Activated T-helper 2 cell treated with anti-CD3 and anti-CD28 coated beads, Interferon-gamma antibody, Interleukin-2, Interleukin-4, amounts not matched to agents 10 μg/mL and 5 μg/mL and 100 μg/mL, durations not matched to agents 14 hours and 24 hours and 36 hours (primary cell): Measurements from ENCODE around the gene HLCS. TPM values are rescaled to one million over a fixed set of nuclear protein-coding genes. Genes with fewer than 3 reads are reported as not detected.
"Not testable (repeated sequence)": the region's sequence is repeated elsewhere in the genome, so short reads cannot be mapped to it uniquely, and the experiment has no call there.

Experiments used
- DNase-seq: peaks from one replicate; pipeline ENCODE4 v3.0.0; 2021; ENCODE audit warnings: low spot score
- H3K27ac Mint-ChIP-seq: one replicate; pipeline ENCODE4 v1.8.0; 2021; ENCODE audit warnings: mixed read lengths
- H3K27me3 Mint-ChIP-seq: one replicate; pipeline ENCODE4 v1.8.0; 2021; ENCODE audit warnings: low read depth, mixed read lengths
- H3K36me3 Mint-ChIP-seq: one replicate; pipeline ENCODE4 v1.8.0; 2021; ENCODE audit warnings: low read depth, mixed read lengths
- H3K4me1 Mint-ChIP-seq: one replicate; pipeline ENCODE4 v1.8.0; 2021; ENCODE audit warnings: low read depth, mixed read lengths
- H3K4me3 Mint-ChIP-seq: one replicate; pipeline ENCODE4 v1.8.0; 2021; ENCODE audit warnings: low read depth, mild to moderate bottlenecking, moderate library complexity, mixed read lengths
- H3K9me3 Mint-ChIP-seq: one replicate; pipeline ENCODE4 v1.8.0; 2021; ENCODE audit warnings: mixed read lengths
- intact Hi-C: fragments of 100-400 bp; cut with micrococcal nuclease; formaldehyde crosslinking; loops from one replicate; pipeline ENCODE4 v1.15.1; 2023
- total RNA-seq: library from RNA; stranded (reverse); gene quantifications from 2 replicates; pipeline ENCODE4 v1.2.3, GENCODE V29; 2022

Gene HLCS
- total RNA-seq, 1 donor from 2014 or later: 17.2 TPM

- DNase-seq: no peak
- intact Hi-C loops: no loop called here
- Mint-ChIP-seq H3K9me3 (no peaks in the 10 kb centered on the region), H3K27me3 (no peaks in the 10 kb centered on the region), H3K36me3 (no peaks in the 10 kb centered on the region), H3K27ac (no peak overlapping the region), H3K4me3 (no peak overlapping the region), H3K4me1 (peaks cover 4% of the 10 kb centered on the region)
Observed at GRCh38 chr21:36828891-36829515, 137.5 kb downstream of the HLCS start.

- no peak for DNase-seq
- Mint-ChIP-seq H3K27me3 (no peaks in the 10 kb centered on the region), H3K27ac (no peak overlapping the region), H3K4me3 (no peak overlapping the region), H3K9me3 (no peaks in the 10 kb centered on the region), H3K4me1 (peaks cover 4% of the 10 kb centered on the region), H3K36me3 (no peaks in the 10 kb centered on the region)
- intact Hi-C loops: no loop called here
Observed at GRCh38 chr21:36828208-36828607, 138.3 kb downstream of the HLCS start.

- no peaks in the 10 kb centered on the region for H3K9me3 Mint-ChIP-seq
- no peak overlapping the region for H3K4me3 Mint-ChIP-seq
- no peak for DNase-seq
- intact Hi-C loops: no loop called here
- no peaks in the 10 kb centered on the region for H3K27me3 Mint-ChIP-seq
- no peaks in the 10 kb centered on the region for H3K4me1 Mint-ChIP-seq
- no peaks in the 10 kb centered on the region for H3K36me3 Mint-ChIP-seq
- no peak overlapping the region for H3K27ac Mint-ChIP-seq
Observed at GRCh38 chr21:36825658-36826057, 140.8 kb downstream of the HLCS start.

GRCh38 chr21:36821032-36821299, 145.5 kb downstream of the HLCS start:
- Mint-ChIP-seq H3K4me1 (peaks cover 2% of the 10 kb centered on the region), H3K27ac (no peak overlapping the region), H3K27me3 (no peaks in the 10 kb centered on the region), H3K9me3 (no peaks in the 10 kb centered on the region), H3K4me3 (no peak overlapping the region), H3K36me3 (no peaks in the 10 kb centered on the region)
- intact Hi-C loops: no loop called here
- no peak for DNase-seq

GRCh38 chr21:36820176-36821031, 146.1 kb downstream of the HLCS start:
- Mint-ChIP-seq H3K27me3 (no peaks in the 10 kb centered on the region), H3K36me3 (no peaks in the 10 kb centered on the region), H3K4me3 (no peak overlapping the region), H3K9me3 (no peaks in the 10 kb centered on the region), H3K4me1 (peaks cover 2% of the 10 kb centered on the region), H3K27ac (no peak overlapping the region)
- DNase-seq: no peak
- intact Hi-C loops: no loop called here

- no peak overlapping the region for H3K4me3 Mint-ChIP-seq
- no peak overlapping the region for H3K27ac Mint-ChIP-seq
- peaks cover 2% of the 10 kb centered on the region for H3K4me1 Mint-ChIP-seq
- H3K9me3 Mint-ChIP-seq: no peaks in the 10 kb centered on the region
- H3K36me3 Mint-ChIP-seq: no peaks in the 10 kb centered on the region
- intact Hi-C loops: no loop called here
- H3K27me3 Mint-ChIP-seq: no peaks in the 10 kb centered on the region
- DNase-seq: no peak
Observed at GRCh38 chr21:36817732-36818450, 148.6 kb downstream of the HLCS start.

GRCh38 chr21:36816561-36817130, 149.8 kb downstream of the HLCS start:
- H3K27ac Mint-ChIP-seq: no peak overlapping the region
- H3K4me1 Mint-ChIP-seq: peaks cover 2% of the 10 kb centered on the region
- no peaks in the 10 kb centered on the region for H3K36me3 Mint-ChIP-seq
- no peak overlapping the region for H3K4me3 Mint-ChIP-seq
- H3K9me3 Mint-ChIP-seq: no peaks in the 10 kb centered on the region
- H3K27me3 Mint-ChIP-seq: no peaks in the 10 kb centered on the region
- intact Hi-C loops: no loop called here
- no peak for DNase-seq

- H3K27ac Mint-ChIP-seq, H3K9me3 Mint-ChIP-seq, H3K4me3 Mint-ChIP-seq, H3K36me3 Mint-ChIP-seq, H3K4me1 Mint-ChIP-seq, intact Hi-C loops, DNase-seq, H3K27me3 Mint-ChIP-seq: not testable (repeated sequence)
Observed at GRCh38 chr21:36816026-36816425, 150.4 kb downstream of the HLCS start.

- peaks cover 2% of the 10 kb centered on the region for H3K4me1 Mint-ChIP-seq
- no peak overlapping the region for H3K27ac Mint-ChIP-seq
- H3K36me3 Mint-ChIP-seq: no peaks in the 10 kb centered on the region
- no peaks in the 10 kb centered on the region for H3K27me3 Mint-ChIP-seq
- intact Hi-C loops: no loop called here
- no peak for DNase-seq
- no peaks in the 10 kb centered on the region for H3K9me3 Mint-ChIP-seq
- H3K4me3 Mint-ChIP-seq: no peak overlapping the region
Observed at GRCh38 chr21:36815284-36815683, 151.2 kb downstream of the HLCS start.

- Mint-ChIP-seq H3K4me1 (peaks cover 2% of the 10 kb centered on the region), H3K27me3 (no peaks in the 10 kb centered on the region), H3K36me3 (no peaks in the 10 kb centered on the region), H3K4me3 (no peak overlapping the region), H3K9me3 (no peaks in the 10 kb centered on the region), H3K27ac (no peak overlapping the region)
- intact Hi-C loops: no loop called here
- no peak for DNase-seq
Observed at GRCh38 chr21:36813052-36813451, 153.4 kb downstream of the HLCS start.

GRCh38 chr21:36811762-36812161, 154.7 kb downstream of the HLCS start:
- Mint-ChIP-seq H3K9me3 (no peaks in the 10 kb centered on the region), H3K4me3 (no peak overlapping the region), H3K27ac (no peak overlapping the region), H3K36me3 (no peaks in the 10 kb centered on the region), H3K4me1 (peaks cover under 1% of the 10 kb centered on the region), H3K27me3 (no peaks in the 10 kb centered on the region)
- intact Hi-C loops: no loop called here
- DNase-seq: no peak

- Mint-ChIP-seq H3K36me3 (no peaks in the 10 kb centered on the region), H3K9me3 (no peaks in the 10 kb centered on the region), H3K27ac (no peak overlapping the region), H3K27me3 (no peaks in the 10 kb centered on the region), H3K4me1 (no peaks in the 10 kb centered on the region), H3K4me3 (no peak overlapping the region)
- no peak for DNase-seq
- intact Hi-C loops: no loop called here
Observed at GRCh38 chr21:36810443-36810842, 156.0 kb downstream of the HLCS start.

- Mint-ChIP-seq H3K27ac (no peak overlapping the region), H3K36me3 (no peaks in the 10 kb centered on the region), H3K9me3 (no peaks in the 10 kb centered on the region), H3K4me1 (no peaks in the 10 kb centered on the region), H3K4me3 (no peak overlapping the region), H3K27me3 (no peaks in the 10 kb centered on the region)
- no peak for DNase-seq
- intact Hi-C loops: no loop called here
Observed at GRCh38 chr21:36807422-36807928, 159.0 kb downstream of the HLCS start.
